ENCODE data around the gene COL19A1. TPM values are rescaled to one million over a fixed set of nuclear protein-coding genes. Genes with fewer than 3 reads are reported as not detected.

Gene COL19A1
- polyA plus RNA-seq, 1 of the 3 experiments (the other 2 are of a cell fraction), result 0.15 TPM

- no peak for DNase-seq
- Histone ChIP-seq H3F3A (replicated peaks; ENCODE audit: insufficient read depth) (no peaks in the 10 kb centered on the region), H3K9me3 (no peaks in the 10 kb centered on the region), H3K4me1 (ENCODE audit: control insufficient read depth in 1 of 2, insufficient read depth in 2 of 2, low read depth in 1 of 2, low read length in 1 of 2) (no peaks in the 10 kb centered on the region), H4K20me1 (ENCODE audit: insufficient read depth) (no peaks in the 10 kb centered on the region), H3K36me3 (replicated peaks in 1 of 2; ENCODE audit: control insufficient read depth in 1 of 2, insufficient read depth in 2 of 2, low read length in 1 of 2) (no peaks in the 10 kb centered on the region), H3K79me2 (ENCODE audit: insufficient read depth) (no peaks in the 10 kb centered on the region), H3K9me2 (no peaks in the 10 kb centered on the region; the same call in 1 of the 2 replicates), H3K4me3 (ENCODE audit: low read depth in 2 of 2, low read length in 1 of 2) (no peak overlapping the region), H2AFZ (ENCODE audit: low read depth) (no peak overlapping the region), H3K9ac (no peak overlapping the region), H3K27me3 (ENCODE audit: insufficient read depth) (no peaks in the 10 kb centered on the region), H3K27ac (ENCODE audit: low read depth in 2 of 2, low read length in 1 of 2) (no peak overlapping the region), H3K4me2 (no peak overlapping the region)
- TF ChIP-seq SMC3 (IDR thresholded peaks at IDR 0.05; ENCODE audit: low read depth, low read length) (no peak), FOXJ3 (CRISPR knock-in tag; IDR thresholded peaks at IDR 0.05) (no peak), MAX (IDR thresholded peaks at IDR 0.05; ENCODE audit: low read depth) (no peak), RFX5 (IDR thresholded peaks at IDR 0.05; ENCODE audit: low read length) (no peak), RAD21 (IDR thresholded peaks at IDR 0.05; ENCODE audit: low read length) (no peak), ELF1 (IDR thresholded peaks at IDR 0.05) (no peak), JUND (IDR thresholded peaks at IDR 0.05) (no peak), CHD2 (IDR thresholded peaks at IDR 0.05; ENCODE audit: low read length, partially characterized antibody) (no peak), TCF12 (IDR thresholded peaks at IDR 0.05) (no peak), CTCF (IDR thresholded peaks at IDR 0.05) (no peak), TEAD4 (IDR thresholded peaks at IDR 0.05; ENCODE audit: borderline replicate concordance, insufficient read depth) (no peak), PBX3 (IDR thresholded peaks at IDR 0.05) (no peak), REST (IDR thresholded peaks at IDR 0.05; ENCODE audit: low read depth, low read length) (no peak), EZH2phosphoT487 (IDR thresholded peaks at IDR 0.05; ENCODE audit: borderline replicate concordance, low read depth) (no peak), RCOR1 (IDR thresholded peaks at IDR 0.05; ENCODE audit: low read length) (no peak), GATA2 (CRISPR knock-in tag; IDR thresholded peaks at IDR 0.05) (no peak), GABPA (IDR thresholded peaks at IDR 0.05; ENCODE audit: low read depth) (no peak), ZBTB33 (IDR thresholded peaks at IDR 0.05; ENCODE audit: borderline replicate concordance, low read depth) (no peak), RXRA (IDR thresholded peaks at IDR 0.05; ENCODE audit: borderline replicate concordance, low read depth) (no peak), USF1 (IDR thresholded peaks at IDR 0.05; ENCODE audit: borderline replicate concordance, low read depth) (no peak)
- ChIA-PET POLR2A (no interaction called here), CTCF (no interaction called here)
- WGBS (ENCODE audit: low lambda C conversion rate), result 72% methylated on average over 5 of the region's 5 CpGs
Observed at GRCh38 chr6:69988458-69989126, 122.2 kb downstream of the COL19A1 start.

All from SK-N-SH (cell line).